Measurements from ENCODE around the gene SEC61A2. TPM values are rescaled to one million over a fixed set of nuclear protein-coding genes. Genes with fewer than 3 reads are reported as not detected.
"Not testable (repeated sequence)": the region's sequence is repeated elsewhere in the genome, so short reads cannot be mapped to it uniquely, and the experiment has no call there.

The SEC61A2 gene
- total RNA-seq, 1 donor from 2014 or later: 12.5 TPM

DNA sequence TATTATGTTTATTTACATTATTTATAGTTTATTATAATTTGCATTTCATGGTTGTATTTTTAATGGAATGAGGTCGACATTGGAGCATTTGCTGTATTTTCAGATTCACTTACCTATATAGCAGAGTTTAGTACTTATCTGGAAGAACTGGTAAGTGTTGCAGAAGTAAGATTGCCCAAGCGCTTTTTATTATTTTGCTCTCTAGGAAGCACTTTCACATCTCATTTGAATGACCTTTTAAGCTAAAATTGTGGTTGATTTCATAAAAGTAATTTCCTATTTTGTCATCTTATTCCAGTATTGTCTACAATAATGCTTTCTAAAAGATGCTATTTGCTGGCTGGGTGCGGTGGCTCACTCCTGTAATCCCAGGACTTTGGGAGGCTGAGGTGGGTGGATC, 28.6 kb downstream of the SEC61A2 start:
- intact Hi-C loops (cut with micrococcal nuclease): no loop called here

DNA sequence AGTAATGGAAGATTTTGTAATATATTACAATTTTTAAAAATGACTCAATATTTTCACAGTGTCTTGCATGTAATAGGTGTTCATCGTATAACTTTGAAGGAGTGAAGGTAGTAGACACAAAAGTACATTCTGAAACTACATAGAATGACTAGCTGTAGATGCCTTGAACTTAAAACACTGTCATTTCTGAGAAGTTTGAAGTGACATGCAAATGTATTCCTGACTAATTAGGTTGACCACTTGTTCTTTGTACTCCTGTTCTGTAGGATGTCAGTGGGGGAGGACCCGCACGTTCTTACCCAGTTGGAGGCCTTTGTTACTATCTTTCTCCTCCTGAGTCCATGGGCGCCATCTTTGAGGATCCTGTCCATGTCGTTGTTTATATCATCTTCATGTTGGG, 31.2 kb downstream of the SEC61A2 start:
- intact Hi-C loops (cut with micrococcal nuclease): no loop called here

DNA sequence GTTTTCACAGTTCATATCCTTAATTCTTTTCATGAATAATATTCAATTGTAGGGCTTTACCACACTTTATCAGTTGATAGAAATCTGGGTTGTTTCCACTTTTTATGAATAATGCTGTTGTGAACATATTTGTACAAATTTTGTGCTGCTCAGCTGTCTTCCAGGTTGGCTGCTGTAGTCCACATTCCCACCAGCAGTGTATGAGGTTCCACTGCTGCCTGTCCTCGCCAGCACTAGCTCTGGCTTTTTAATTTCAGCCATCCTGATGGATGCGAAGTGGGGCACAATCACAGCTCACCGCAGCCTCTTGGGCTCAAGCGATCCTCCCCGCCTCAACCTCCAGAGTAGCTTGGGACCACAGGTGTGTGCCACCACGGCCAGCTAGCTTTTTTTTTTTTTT, 33.5 kb downstream of the SEC61A2 start:
- intact Hi-C loops (cut with micrococcal nuclease): no loop called here

DNA sequence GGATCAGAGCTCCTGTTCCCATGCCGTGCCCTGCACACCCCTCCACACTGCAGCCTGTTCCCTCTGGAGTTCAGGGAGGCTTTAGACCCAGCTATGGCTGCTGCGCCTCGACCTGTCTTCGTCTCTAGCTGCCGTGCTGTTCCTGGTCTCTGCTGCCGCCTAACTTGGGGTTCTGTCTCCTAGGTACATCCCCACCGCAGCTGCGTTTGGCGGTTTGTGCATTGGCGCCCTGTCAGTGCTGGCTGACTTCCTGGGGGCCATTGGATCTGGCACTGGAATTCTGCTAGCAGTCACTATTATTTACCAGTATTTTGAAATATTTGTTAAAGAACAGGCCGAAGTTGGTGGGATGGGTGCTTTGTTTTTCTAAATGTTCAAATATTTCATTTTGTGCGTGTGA, 34.6 kb downstream of the SEC61A2 start:
- intact Hi-C loops (cut with micrococcal nuclease): no loop called here

DNA sequence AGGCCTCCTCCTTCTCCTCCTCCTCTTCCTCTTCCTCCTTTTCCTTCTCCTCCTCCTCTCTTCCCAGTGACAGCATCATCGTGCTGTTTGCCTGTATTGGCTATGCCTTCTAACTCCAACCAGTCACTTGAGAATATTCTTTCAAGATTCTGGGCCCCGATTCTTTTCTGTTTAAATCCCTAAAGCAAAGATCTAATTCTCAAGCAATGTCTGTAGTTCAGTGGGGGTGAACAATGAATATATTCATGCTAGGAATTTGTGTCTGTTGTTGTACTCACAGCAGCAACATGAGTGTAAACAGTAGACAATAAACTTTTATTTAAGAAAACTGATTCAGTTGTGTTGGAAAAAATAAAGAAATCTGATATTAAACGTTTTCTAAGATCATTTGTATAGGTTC, 35.6 kb downstream of the SEC61A2 start:
- intact Hi-C loops (cut with micrococcal nuclease): no loop called here

DNA sequence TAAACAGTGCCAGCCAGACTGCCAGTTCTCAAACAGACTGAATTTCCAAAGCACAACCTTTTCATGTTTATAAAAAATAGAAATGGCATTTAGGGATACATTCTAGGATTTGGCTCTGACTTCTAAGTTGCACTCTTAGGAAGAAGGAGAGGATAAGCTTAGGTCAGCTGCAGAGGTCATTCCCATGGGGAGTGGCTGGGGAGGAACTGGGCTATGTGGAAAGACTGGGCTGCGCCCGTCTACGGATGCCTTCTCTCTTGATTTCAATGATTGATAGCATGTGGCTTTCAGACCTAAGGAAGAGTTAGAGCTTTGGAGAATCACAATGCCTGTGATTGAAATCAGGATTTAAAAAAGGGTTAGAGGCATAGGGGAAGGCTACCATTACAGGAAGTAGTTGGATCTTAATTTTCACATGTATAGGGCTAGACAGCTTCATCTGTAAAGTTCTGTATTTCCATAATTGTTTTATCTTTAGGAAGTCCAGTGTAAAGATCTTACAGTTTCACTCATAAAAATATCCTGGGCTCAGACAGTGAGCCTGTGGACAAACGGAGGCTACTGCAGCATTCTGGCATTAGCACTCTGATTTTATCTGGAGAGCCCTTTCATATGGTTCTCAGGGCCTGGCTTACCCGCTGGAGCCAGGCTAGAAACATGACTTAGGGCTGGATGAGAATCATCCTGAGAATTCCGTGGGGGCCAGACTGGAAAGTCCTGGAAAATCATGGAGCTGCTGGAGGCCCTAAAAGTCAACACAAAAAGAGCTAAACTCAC, 36.7 kb downstream of the SEC61A2 start:
- intact Hi-C loops (cut with micrococcal nuclease): no loop called here

DNA sequence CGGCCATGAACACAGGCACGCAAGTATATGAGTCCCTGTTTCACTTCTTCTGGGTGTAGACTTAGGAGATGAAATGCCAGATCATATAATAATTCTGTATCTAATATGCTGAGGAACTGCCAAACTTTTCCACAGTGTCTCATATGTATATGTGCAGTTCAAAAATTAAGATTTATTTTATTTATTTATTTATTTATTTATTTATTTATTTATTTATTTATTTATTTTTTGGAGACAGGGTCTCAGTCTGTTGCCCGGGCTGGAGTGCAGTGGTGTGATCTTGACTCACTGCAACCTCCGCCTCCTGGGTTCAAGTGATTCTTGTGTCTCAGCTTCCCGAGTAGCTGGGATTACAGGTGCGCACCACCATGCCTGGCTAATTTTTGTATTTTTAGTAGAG, 42.0 kb downstream of the SEC61A2 start:
- intact Hi-C loops (cut with micrococcal nuclease): not testable (repeated sequence)

DNA sequence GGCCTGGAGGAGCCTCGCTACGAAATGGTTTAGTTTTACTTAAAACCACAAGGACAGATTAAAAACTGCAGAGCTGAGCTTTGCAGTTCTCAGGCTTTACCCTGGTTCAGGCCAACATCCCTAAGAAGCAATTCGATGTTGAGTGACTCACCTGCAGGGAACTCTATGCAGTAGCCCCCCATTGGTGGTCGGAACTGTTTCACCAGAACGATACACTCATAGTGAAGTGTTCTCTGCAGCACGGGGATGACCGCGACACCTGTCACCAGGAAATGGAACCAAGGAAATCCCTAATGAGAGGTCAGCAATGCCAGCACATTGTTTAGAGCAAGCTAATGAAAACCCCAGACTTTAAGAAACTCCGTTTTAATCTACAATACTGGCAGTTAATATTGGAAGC, 48.2 kb downstream of the SEC61A2 start:
- intact Hi-C loops (cut with micrococcal nuclease): no loop called here

DNA sequence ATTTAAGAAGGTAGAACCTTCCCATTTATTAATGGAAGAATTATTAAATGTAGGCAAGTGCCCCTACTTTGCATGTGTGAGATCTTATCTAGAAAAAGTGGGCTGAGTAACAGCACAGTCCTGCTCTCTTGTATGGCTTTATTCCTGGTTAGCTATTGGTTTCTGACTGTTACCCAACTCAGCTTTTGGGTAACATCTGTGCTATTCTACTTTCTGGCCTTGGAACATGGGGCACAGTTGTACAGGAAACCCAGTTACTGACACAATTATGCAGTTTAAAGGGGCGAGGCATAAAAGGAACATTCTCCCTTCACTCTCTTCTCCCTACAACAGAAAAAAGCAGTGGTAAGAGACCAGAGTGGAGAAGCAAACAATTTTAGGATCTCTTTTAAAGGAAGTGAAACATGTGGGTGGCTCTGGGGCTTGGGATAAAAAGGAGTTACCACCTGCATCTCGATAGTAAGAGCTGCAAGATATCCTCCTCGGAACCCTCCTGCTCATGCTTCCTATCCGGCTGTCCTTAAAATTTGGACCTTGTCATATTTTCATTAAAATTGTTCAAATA, 50.2 kb downstream of the SEC61A2 start:
- intact Hi-C loops (cut with micrococcal nuclease): loop anchor here (5.0 kb wide), 1 partner anchor 137 kb away; the partner anchor contains the start of gene UPF2

DNA sequence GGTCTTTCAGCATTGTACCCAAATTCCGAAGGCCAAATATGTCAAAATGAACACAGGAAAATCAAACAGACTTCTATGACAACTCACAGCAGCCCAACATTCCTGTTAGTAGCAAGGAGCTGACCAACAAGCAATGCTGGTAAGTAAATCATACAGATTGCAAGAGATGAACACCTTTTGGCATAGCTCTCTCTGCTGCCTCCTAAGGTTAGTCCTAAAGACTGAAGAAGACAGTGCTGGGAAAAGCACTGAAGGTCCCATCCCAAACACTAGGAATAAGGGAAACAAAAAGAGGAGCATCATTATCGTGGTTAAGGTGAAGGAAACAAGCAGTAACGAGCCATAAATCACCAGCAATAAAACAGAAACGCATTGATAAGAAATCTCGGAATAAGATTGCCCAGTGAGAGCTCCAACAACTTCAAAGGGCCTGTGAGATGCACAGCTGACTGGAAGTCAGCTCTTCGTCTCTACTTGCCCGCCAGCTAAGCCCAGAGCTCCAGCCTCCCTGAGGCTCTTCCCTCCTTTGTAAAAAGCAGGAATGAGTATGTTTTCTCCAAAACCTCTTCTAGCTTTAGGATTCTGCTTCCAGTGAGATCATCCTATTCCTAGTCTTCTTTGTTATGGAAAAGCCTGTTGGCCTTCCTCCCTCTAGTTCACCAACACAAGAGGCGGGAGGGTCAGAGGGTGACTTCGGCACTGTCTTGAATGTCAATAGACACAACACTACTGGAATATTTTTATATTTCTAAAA, 50.9 kb downstream of the SEC61A2 start:
- intact Hi-C loops (cut with micrococcal nuclease): loop anchor here (5.0 kb wide), 1 partner anchor 138 kb away; the partner anchor contains the start of gene UPF2

DNA sequence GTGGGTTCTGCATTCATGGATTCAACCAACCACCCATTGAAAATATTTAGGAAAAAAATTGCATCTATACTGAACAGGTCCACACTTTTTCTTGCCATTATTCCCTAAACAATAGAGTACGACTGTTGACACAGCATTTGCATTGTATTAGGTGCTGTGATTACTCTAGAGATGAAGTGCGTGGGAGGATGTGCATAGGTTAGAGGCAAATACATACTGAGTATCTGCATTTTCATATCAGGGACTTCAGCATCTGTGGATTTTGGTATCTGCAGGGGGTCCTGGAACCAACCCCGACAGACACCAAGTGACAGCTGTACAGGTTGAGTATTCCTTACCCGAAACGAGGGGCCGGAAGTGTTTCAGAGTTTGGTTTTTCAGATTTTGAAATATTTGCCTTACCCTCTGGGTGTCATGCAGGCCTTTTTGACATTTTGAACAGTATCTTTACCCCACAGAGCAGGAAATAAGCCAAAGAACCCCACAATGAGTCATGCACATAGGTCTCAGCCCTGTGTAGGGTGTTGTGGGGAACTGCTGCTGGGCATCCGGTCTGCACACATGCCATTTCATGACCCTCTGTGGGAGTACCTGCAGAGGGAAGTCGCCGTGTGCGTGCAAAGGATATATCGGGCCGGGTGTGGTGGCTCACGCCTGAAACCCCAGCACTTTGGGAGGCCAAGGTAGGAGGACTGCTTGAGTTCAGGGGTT, 51.7 kb downstream of the SEC61A2 start:
- intact Hi-C loops (cut with micrococcal nuclease): loop anchor here (1.0 to 5.0 kb wide), 2 partner anchors 14 to 139 kb away; partner anchors contain the start of genes NUDT5 and UPF2

DNA sequence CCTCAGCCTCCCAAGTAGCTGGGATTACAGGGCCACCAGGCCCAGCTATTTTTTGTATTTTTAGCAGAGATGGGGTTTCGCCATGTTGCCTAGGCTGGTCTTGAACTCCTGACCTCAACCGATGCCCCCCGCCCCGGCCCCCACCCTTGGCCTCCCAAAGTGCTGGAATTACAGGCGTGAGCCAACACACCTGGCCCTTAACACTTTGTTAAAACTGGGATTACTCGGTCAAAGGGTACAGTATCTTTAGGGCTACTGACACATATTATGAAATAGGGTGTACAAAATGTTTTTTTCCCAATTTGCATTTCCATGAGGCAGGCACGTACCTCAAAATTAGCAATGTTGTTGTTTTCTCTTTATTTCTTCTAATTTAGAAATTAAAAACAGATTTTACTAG, 54.7 kb downstream of the SEC61A2 start:
- intact Hi-C loops (cut with micrococcal nuclease): loop anchor here (5.0 kb wide), 1 partner anchor 142 kb away; the partner anchor contains the start of gene UPF2

DNA sequence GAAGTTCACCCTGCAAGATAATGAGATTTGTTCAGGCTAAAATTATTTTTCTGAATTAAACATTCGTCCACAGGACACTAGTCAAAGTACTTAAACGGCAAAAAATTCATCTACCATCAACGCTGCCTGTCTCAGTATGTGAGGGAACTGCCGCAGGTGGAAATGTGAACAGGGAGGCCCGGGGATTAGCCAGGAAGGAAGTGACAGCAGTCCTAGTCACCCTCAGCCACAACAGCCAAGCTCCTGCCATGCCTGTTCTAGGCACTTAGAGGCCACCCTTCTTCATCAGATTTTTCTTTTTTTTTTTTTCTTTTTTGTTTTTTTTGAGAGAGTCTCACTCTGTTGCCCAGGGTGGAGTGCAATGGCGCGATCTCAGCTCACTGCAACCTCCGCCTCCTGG, 56.8 kb downstream of the SEC61A2 start:
- intact Hi-C loops (cut with micrococcal nuclease): no loop called here

DNA sequence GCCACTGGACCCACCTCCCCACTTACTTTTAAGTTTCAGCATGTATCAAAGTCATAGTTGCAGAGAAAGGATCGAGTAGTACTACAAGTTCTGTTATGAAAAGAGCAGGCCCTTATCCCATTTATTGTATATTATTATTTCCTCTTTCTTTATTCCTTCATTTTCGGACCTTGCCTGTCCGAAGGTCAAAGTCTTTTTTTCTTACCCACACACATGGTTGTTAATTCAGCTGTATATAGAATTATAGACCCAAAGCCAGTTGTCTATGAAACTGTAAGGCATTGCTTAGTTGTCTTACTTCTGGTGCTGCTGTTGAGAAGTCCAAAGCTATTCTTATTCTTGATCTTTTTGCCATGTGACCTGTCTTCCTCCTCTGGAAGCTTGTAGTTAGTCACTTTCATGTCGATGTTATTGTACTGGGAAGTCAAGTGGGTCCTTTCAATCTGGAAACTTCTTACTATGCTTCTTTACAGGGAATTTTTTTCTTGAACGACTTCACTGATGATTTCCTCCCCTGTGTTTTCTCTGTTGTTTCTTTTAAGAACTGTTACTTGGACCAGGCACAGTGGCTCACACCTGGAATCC, 57.9 kb downstream of the SEC61A2 start:
- intact Hi-C loops (cut with micrococcal nuclease): no loop called here

DNA sequence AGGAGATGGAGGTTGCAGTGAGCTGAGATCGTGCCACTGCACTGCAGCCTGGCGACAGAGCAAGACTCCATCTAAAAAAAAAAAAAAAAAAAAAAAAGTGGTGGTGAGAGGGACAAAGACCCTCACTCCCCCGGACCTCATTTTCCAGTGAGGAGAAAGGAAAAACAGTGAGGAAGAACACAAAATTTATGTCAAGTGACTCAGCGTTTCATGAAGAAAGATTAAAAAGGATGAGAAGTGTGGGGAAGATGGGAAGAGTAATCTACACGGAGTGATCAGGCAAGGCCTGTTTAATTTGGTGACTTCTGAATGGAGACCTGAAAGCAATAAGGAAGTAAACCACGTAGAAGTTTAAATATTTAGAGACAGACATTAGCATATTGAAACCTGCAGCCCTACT, 59.2 kb downstream of the SEC61A2 start:
- intact Hi-C loops (cut with micrococcal nuclease): no loop called here

DNA sequence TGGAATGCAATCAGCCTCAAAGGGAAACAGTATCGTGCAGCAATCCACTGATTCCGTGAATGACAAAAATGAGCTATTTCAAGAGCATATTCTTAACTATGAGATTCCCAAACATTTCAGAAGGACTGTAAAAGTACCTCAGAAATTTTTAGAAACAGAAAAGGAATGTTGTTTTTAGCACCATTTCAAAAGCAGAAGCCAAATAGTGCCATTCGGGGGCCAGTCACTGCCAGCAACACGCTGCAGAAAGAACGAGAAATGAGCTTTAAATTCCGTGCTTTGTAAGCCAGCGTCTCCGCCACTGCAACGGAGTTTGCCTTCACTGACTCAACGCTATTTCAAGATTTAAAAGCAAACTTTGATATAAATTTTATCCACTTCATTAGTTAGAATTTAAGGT, 59.9 kb downstream of the SEC61A2 start:
- intact Hi-C loops (cut with micrococcal nuclease): no loop called here

DNA sequence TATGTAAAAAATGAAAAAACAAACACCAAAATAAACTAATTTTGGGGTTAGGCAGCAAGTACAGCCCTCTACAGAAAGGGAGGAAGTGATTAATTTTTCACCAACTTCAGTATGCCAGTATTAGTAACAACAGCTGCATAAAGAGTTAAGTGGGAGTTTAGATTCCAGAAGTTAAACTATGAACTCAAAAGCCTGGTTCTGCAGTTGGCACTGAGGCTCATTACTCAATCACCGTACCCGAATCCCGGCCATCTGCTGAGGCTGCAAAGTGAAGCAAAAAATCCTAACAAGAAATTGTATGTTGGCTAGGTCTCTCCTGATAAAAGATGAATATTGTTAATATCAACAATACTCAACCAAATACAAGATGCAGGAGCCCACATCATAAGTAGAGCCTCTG, 62.2 kb downstream of the SEC61A2 start:
- intact Hi-C loops (cut with micrococcal nuclease): loop anchor here (10.0 kb wide), 1 partner anchor 153 kb away; the partner anchor contains the start of gene CAMK1D

DNA sequence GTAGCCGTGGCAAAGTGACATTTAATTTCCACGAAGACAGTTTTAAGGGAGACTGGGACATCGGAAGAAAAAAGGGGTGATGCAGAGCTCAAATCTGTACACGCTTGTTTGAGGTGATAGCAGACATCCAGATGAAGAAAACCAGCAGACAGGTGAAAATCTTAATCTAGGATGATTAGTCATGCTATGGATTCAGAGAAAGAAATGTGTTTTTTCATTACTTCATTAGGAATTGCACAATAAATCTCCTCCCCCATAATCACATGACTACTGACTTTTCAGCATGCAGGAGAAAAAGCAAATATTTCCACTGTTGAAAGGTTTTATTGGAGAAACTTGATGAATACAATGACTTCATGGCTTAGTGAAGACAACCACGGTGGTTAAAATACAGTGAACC, 63.7 kb downstream of the SEC61A2 start:
- intact Hi-C loops (cut with micrococcal nuclease): loop anchor here (10.0 kb wide), 1 partner anchor 152 kb away; the partner anchor contains the start of gene CAMK1D

DNA sequence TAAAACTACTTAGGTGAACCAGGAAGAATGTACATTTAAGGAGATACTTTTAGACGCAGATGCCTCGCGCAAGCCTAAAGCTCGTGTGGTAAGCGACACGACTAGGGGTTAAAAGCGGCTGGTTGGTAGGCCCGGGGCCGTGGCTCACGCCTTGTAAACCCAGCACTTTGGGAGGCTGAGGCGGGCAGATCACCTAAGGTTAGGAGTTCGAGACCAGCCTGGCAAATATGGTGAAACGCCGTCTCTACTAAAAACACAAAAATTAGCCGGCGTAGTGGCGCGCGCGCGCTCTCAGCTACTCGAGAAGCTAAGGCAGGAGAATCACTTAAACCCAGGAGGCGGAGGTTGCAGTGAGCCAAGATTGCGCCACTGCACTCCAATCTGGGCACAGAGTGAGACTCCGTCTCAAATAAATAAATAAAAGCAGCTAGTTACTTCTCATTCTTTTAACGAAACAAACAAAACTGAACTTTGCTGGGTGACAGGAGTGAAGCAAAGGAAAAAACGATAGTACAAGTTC, 65.3 kb downstream of the SEC61A2 start:
- intact Hi-C loops (cut with micrococcal nuclease): loop anchor here (1.0 to 10.0 kb wide), 7 partner anchors 14 to 907 kb away; partner anchors contain the start of genes CAMK1D, DHTKD1, OPTN and SEC61A2

DNA sequence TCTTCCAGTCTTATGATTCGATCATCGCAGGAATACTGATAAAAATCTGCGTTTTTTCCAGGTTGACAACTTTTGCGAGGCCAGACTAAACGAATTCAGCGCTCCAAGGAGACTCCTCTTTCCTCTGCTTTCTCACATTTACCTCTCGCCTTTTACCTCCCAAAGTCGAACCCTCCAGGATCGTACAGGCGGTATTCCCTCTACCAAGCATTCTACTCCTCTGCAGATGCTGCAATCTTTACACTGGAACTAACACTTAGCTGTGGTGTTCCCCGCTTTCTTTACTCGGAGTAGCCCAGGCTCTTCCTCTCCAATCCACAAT, 65.8 kb downstream of the SEC61A2 start:
- intact Hi-C loops (cut with micrococcal nuclease): loop anchor here (1.0 to 10.0 kb wide), 7 partner anchors 14 to 907 kb away; partner anchors contain the start of genes CAMK1D, DHTKD1, OPTN and SEC61A2
